C4-2B (cell line): Measurements from ENCODE around the gene EPHB3.

ENCODE experiments used
- ZFX ChIP-seq: fragments of 450-650 bp; IDR thresholded peaks from 2 replicates; pipeline ENCODE4 v1.6.1; 2017
- TF ChIP-seq, protein P1 (sequence below): fragments of 450-650 bp; conservative IDR thresholded peaks from 2 replicates; pipeline ENCODE4 v1.5.1; 2017; ENCODE audit warnings: mild to moderate bottlenecking

DNA sequence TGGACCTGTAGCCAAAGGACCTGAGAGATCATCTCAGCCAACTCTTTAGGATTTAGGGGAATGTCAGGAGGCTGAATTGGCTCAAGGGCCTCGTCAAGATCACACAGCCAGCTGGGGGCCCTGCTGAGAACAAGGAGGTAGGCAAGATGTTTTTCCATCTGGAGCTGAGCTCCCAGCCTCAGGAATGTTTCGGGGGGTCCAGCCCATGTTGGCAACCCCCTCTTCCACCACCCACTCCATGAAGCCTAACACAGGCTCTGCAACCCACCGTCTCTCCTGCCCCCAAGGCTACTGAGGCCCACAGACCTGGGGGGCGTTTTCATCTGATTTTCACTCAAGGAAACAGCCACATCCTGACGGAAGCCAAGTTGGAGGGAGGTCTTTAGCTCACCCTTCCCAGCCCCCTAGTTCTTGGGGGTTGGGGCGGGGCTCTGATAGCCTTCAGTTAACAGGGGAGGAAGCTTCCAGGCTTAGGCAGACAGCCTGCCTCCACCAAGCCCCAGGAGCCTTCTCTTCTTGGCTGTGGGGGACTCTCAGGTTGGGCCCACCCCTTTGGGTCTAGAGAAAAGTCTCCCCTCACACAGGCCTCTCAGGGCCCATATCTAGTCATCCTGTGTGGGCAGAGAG lies 48.8 kb downstream of the EPHB3 start:
- TF ChIP-seq, protein P1, sequence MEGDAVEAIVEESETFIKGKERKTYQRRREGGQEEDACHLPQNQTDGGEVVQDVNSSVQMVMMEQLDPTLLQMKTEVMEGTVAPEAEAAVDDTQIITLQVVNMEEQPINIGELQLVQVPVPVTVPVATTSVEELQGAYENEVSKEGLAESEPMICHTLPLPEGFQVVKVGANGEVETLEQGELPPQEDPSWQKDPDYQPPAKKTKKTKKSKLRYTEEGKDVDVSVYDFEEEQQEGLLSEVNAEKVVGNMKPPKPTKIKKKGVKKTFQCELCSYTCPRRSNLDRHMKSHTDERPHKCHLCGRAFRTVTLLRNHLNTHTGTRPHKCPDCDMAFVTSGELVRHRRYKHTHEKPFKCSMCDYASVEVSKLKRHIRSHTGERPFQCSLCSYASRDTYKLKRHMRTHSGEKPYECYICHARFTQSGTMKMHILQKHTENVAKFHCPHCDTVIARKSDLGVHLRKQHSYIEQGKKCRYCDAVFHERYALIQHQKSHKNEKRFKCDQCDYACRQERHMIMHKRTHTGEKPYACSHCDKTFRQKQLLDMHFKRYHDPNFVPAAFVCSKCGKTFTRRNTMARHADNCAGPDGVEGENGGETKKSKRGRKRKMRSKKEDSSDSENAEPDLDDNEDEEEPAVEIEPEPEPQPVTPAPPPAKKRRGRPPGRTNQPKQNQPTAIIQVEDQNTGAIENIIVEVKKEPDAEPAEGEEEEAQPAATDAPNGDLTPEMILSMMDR, result no peak
- TF ChIP-seq ZFX, result no peak
